Muscle of leg (tissue), 11 donors: ENCODE results near the gene PLOD3. TPM values are rescaled to one million over a fixed set of nuclear protein-coding genes. Genes with fewer than 3 reads are reported as not detected.

Experiments used
- DNase-seq: peaks from one replicate; pipeline ENCODE4 v3.0.0; 2013
- H3K27ac ChIP-seq: one replicate; pipeline ENCODE4 v1.5.1; 2013; ENCODE audit warnings: mild to moderate bottlenecking, low read length, control low read depth
- H3K27me3 ChIP-seq: one replicate; pipeline ENCODE4 v1.6.1; 2013; ENCODE audit warnings: low read length; ENCODE audit not compliant: control insufficient read depth, insufficient read depth
- H3K36me3 ChIP-seq: one replicate; pipeline ENCODE4 v1.6.1; 2013; ENCODE audit warnings: low read length; ENCODE audit not compliant: control insufficient read depth, insufficient read depth
- H3K4me1 ChIP-seq: one replicate; pipeline ENCODE4 v1.6.1; 2013; ENCODE audit warnings: low read length; ENCODE audit not compliant: control insufficient read depth, insufficient read depth
- H3K4me3 ChIP-seq: one replicate; pipeline ENCODE4 v1.5.1; 2013; ENCODE audit warnings: low read length, control low read depth
- H3K9me3 ChIP-seq: replicated peaks from 2 replicates; pipeline ENCODE4 v1.6.1; 2013; ENCODE audit warnings: low read depth, low read length; ENCODE audit not compliant: control insufficient read depth
- WGBS: methylation state at CpG from one replicate; pipeline ENCODE4 v1.1.5; 2013; ENCODE audit warnings: missing lambda C conversion rate; ENCODE audit not compliant: insufficient coverage; 5-methylcytosine and 5-hydroxymethylcytosine counted together
- polyA plus RNA-seq, 8 donors: library from polyadenylated mRNA; unstranded; fragments of 120-200 nt; gene quantifications; one replicate each; pipeline versions ENCODE4 v1.2.1 to v1.2.3, GENCODE V29; 2013; ENCODE audit warnings: inconsistent platforms in 1 of 8, low replicate concordance in 1 of 8; ENCODE audit not compliant: insufficient read length in 8 of 8, insufficient read depth in 1 of 8
- total RNA-seq: library from RNA; stranded (reverse); fragments of 120-200 nt; gene quantifications from one replicate; pipeline ENCODE4 v1.2.4, GENCODE V29; 2013

PLOD3 gene
- total and polyA plus RNA-seq, 9 donors, result 24.8 to 78.2 (median 51.0) TPM

- H3K9me3 ChIP-seq, result no peaks in the 10 kb centered on the region
- H3K27me3 ChIP-seq, result peaks cover 27% of the 10 kb centered on the region
- no peaks in the 10 kb centered on the region for H3K36me3 ChIP-seq
- no peak for DNase-seq
- 53% methylated on average over 4 of the region's 6 CpGs for WGBS
- no peak overlapping the region for H3K4me3 ChIP-seq
- no peaks in the 10 kb centered on the region for H3K4me1 ChIP-seq
- no peak overlapping the region for H3K27ac ChIP-seq
Measured at GRCh38 chr7:101186194-101186593, 31.2 kb downstream of the PLOD3 start.

GRCh38 chr7:101185258-101185839, 32.0 kb downstream of the PLOD3 start:
- no peaks in the 10 kb centered on the region for H3K4me1 ChIP-seq
- no peak overlapping the region for H3K27ac ChIP-seq
- no peaks in the 10 kb centered on the region for H3K36me3 ChIP-seq
- H3K9me3 ChIP-seq, result no peaks in the 10 kb centered on the region
- no peak overlapping the region for H3K4me3 ChIP-seq
- no peak for DNase-seq
- 33% methylated on average over 1 of the region's 5 CpGs for WGBS
- peaks cover 35% of the 10 kb centered on the region for H3K27me3 ChIP-seq

GRCh38 chr7:101180130-101180755, 37.1 kb downstream of the PLOD3 start, which contains the start of gene NAT16:
Gene NAT16 (minus strand): TSS chr7:101180293. CDS start chr7:101174807, 5,486 bp downstream.
- Histone ChIP-seq H3K4me3 (no peak within 1 kb of the TSS), H3K27me3 (peaks cover 81% of the 10 kb centered on the region)

GRCh38 chr7:101179713-101180112, 37.7 kb downstream of the PLOD3 start:
- no peak for DNase-seq
- H3K4me3 ChIP-seq, result no peak overlapping the region
- H3K4me1 ChIP-seq, result peaks cover 4% of the 10 kb centered on the region
- no peaks in the 10 kb centered on the region for H3K36me3 ChIP-seq
- H3K27ac ChIP-seq, result no peak overlapping the region
- H3K27me3 ChIP-seq, result peaks cover 86% of the 10 kb centered on the region
- no peaks in the 10 kb centered on the region for H3K9me3 ChIP-seq
- under 1% methylated on average over 19 of the region's 27 CpGs for WGBS

More at GRCh38 chr7:101180130-101180755, 37.1 kb downstream of the PLOD3 start, which contains the start of gene NAT16:
- DNase-seq, result no peak
- Histone ChIP-seq H3K4me1 (peaks cover 4% of the 10 kb centered on the region), H3K9me3 (no peaks in the 10 kb centered on the region), H3K36me3 (no peaks in the 10 kb centered on the region), H3K27ac (no peak within 1 kb of the TSS)
- WGBS, result 4% methylated on average over 46 of the region's 56 CpGs

- Histone ChIP-seq H3K27ac (no peak overlapping the region), H3K36me3 (no peaks in the 10 kb centered on the region), H3K4me3 (no peak overlapping the region), H3K27me3 (peaks cover 86% of the 10 kb centered on the region), H3K9me3 (no peaks in the 10 kb centered on the region), H3K4me1 (peaks cover 4% of the 10 kb centered on the region)
- DNase-seq, result no peak
- WGBS, result 0% methylated on average over 13 of the region's 20 CpGs
Measured at GRCh38 chr7:101179117-101179516, 38.3 kb downstream of the PLOD3 start.

- Histone ChIP-seq H3K36me3 (no peaks in the 10 kb centered on the region), H3K27ac (no peak overlapping the region), H3K9me3 (no peaks in the 10 kb centered on the region), H3K4me3 (no peak overlapping the region), H3K27me3 (peaks cover 100% of the 10 kb centered on the region), H3K4me1 (peaks cover 17% of the 10 kb centered on the region)
- DNase-seq, result no peak
- WGBS, result 83% methylated on average over 1 of the region's 2 CpGs
Measured at GRCh38 chr7:101177644-101178043, 39.7 kb downstream of the PLOD3 start.

GRCh38 chr7:101175664-101176063, 41.7 kb downstream of the PLOD3 start:
- H3K4me1 ChIP-seq, result peaks cover 26% of the 10 kb centered on the region
- DNase-seq, result no peak
- no peaks in the 10 kb centered on the region for H3K36me3 ChIP-seq
- no peak overlapping the region for H3K27ac ChIP-seq
- no peak overlapping the region for H3K4me3 ChIP-seq
- no CpG with 5 or more reads among the region's 3 CpGs for WGBS
- no peaks in the 10 kb centered on the region for H3K9me3 ChIP-seq
- peaks cover 100% of the 10 kb centered on the region for H3K27me3 ChIP-seq

GRCh38 chr7:101174322-101174854, 43.0 kb downstream of the PLOD3 start:
- WGBS, result 2% methylated on average over 27 of the region's 28 CpGs
- no peaks in the 10 kb centered on the region for H3K9me3 ChIP-seq
- no peak overlapping the region for H3K4me3 ChIP-seq
- no peak overlapping the region for H3K27ac ChIP-seq
- no peak for DNase-seq
- H3K36me3 ChIP-seq, result no peaks in the 10 kb centered on the region
- peaks cover 100% of the 10 kb centered on the region for H3K27me3 ChIP-seq
- H3K4me1 ChIP-seq, result peaks cover 22% of the 10 kb centered on the region

GRCh38 chr7:101173752-101174244, 43.6 kb downstream of the PLOD3 start:
- 8% methylated on average over 14 of the region's 16 CpGs for WGBS
- no peak overlapping the region for H3K27ac ChIP-seq
- no peaks in the 10 kb centered on the region for H3K36me3 ChIP-seq
- H3K9me3 ChIP-seq, result no peaks in the 10 kb centered on the region
- no peak for DNase-seq
- H3K27me3 ChIP-seq, result peaks cover 100% of the 10 kb centered on the region
- no peak overlapping the region for H3K4me3 ChIP-seq
- peaks cover 22% of the 10 kb centered on the region for H3K4me1 ChIP-seq
